ENCODE measurements around the gene BYSL.

Gene BYSL

DNA sequence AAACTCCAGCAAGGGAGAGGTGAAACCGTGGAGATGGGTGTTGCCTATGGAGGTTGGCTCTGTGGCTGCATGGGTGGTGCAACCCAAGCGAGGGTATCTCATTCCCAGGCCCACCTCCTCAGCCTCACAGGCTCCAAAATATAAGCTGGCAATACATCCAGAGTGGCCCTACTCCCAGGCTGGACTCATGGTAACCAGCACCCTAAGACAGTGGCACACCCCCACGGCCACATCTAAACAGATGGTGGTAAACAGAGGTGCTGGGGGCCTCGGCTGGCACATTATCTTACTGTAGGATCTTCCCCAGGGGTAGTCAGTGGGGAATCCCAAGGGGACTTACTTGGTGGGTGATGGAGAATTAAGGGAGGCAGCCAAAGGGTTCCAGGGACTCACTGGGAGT is 54.0 kb downstream of the BYSL start:
- TF ChIP-seq CTCF (conservative IDR thresholded peaks at IDR 0.05; ENCODE audit: low read depth, low read length): no peak
- no peak overlapping the region for H3K4me3 ChIP-seq (ENCODE audit: low read length)
- no peak for DNase-seq (ENCODE audit: low read depth)

DNA sequence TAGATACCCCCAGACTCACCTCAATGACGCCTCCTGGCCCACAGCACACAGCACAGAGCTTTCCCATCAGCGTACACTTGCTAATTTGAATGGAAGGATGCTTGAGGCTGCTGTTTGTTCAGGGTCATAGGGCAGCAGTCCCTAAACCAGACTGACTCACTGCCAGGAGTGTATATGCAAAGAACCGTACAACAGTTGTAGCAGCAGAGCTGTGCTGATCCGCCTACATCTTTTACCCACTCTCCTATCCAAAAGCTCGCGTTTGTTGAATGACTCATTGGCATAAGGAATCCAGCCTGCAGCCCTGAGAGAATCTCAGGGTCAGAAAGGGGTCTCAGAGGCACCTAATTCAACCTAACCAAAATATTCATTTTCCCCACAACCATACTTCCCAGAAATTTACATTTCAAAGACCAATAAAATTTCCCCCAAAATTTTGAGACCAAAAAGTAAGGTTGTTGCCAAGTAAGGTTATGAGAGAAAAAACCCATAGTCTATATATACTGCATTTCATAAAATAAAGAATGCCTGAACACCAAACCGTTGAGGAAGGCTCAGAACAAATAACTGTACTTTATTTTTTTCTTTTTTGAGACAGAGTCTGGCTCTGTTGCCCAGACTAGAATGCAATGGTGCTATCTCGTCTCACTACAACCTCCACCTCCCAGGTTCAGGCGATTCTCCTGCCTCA is 55.6 kb downstream of the BYSL start:
- DNase-seq (ENCODE audit: low read depth): peak; percentile 15
- H3K4me3 ChIP-seq (ENCODE audit: low read length): no peak overlapping the region
- no peak for TF ChIP-seq CTCF (conservative IDR thresholded peaks at IDR 0.05; ENCODE audit: low read depth, low read length)

All from retinal pigment epithelial cell (primary cell).